Posterior vena cava (tissue), 2 donors: ENCODE data around the gene UBE2Q2. TPM values are rescaled to one million over a fixed set of nuclear protein-coding genes. Genes with fewer than 3 reads are reported as not detected.
"Not testable (repeated sequence)": the region's sequence is repeated elsewhere in the genome, so short reads cannot be mapped to it uniquely, and the experiment has no call there.

Source experiments
- DNase-seq: peaks from one replicate; pipeline ENCODE4 v3.0.0-alpha.2; 2020; ENCODE audit warnings: low spot score
- intact Hi-C, 2 donors: fragments of 100-400 bp; cut with DNase I; formaldehyde crosslinking; loops; one replicate each; pipeline versions ENCODE4 v1.14.1 to v1.14.2; 2022 to 2023
- total RNA-seq, 2 donors: library from RNA; stranded (reverse); fragmentation: NEBNext Ultra II Directional; extraction: Animal tissue kit (Norgen Biotek cat#: 25700); gene quantifications; one replicate each; pipeline ENCODE4 v1.2.1, GENCODE V29; 2021
- donor health status: DM: yes; HTN: yes; CAD: no.
- donor health status: DM: yes; HTN: yes; CAD: no.

The UBE2Q2 gene
- total RNA-seq, 2 donors from 2014 or later, result 44.8 to 60.6 TPM

DNA sequence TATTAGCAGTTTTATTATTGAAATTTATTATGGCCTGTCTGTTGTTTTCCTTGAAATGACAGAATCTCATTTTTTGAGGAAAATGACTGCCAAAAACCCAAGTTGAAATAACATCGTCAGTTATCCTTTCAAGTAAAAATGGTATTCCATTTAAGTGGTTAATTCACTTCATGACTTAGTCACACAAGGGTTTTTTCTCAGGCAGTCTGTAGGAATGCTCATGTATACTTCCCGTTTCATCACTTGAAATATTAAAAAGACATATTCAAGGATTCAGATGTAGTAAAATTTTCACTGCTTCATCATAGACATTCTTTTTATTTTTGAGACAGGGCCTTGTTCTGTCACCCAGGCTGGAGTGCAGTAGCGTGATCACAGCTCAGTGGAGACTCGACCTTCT lies 8.3 kb downstream of the UBE2Q2 start:
- intact Hi-C loops, DNase-seq: not testable (repeated sequence)

DNA sequence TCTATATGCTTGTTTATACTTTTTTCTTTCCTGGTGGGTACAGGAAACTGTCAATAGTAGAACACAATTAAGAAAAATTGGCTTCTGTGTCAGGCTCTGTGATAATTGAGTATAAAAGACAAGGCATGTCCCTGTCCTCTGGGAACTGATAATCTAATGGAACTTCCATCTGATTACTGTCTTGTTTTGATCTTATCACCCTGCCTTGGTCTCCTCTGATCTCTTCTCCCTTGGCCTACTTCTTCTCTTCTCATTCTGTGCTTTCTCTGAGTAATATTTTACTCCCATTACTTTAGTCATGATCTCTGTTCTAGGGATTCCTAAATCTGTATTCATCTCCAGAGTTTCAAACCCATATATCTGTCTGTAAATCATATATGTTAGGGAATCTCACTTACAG lies 14.6 kb downstream of the UBE2Q2 start:
- intact Hi-C loops, result no loop called here
- no peak for DNase-seq

DNA sequence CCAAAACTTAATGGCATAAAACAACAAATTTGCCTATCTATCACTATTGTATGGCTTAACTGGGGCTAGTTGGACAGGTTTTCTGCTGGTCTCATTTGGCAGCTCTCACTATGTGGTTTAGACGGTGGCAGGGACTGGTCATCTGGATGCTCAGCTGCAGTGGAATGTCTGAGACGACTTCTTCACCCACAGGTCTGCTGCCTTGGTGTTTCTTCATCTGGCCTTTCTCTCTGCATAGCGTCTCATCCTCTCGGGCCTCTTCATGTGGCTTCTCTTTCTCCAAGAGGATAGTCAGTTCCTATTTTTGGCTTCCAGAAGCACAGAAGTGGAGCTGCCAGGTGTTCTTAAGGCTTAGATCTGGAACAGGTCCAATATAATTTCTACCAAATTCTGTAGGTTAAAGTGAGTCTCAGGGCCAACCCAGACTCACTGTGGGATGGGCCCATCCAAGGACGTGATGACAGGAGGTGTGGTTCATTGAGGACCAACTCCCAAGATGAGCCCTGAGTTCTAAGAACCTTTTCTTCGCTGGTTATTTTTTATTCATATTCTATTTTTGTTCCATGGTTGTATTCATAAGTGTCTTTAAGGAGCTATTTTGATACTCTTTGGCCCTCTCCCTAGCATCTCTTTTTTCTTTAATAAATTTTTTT lies 18.6 kb downstream of the UBE2Q2 start:
- intact Hi-C loops, result no loop called here
- DNase-seq, result no peak

DNA sequence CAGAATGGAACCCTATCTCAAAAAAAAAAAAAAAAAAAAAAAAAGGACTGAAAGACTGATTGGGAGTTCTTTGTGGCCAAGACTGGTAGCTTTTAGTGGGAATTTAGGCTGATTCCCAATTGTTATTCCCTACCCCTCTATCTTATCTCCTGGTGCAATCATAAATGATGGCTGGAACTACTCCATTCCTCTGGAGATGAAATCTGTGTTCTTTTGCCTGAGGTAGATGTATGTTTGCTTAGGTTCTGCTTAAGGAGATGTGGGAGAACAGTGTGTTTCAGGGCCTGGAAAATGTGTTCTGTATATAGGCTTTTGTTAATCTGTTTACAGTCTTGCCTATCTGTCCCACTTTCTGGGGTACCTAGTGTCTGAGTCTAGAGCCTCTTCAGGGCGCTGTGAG lies 19.5 kb downstream of the UBE2Q2 start:
- intact Hi-C loops, result loop anchor here in 1 of 2 donors (1.0 kb wide), 1 partner anchor 33 kb away; no protein-coding TSS in a partner anchor
- no peak for DNase-seq

DNA sequence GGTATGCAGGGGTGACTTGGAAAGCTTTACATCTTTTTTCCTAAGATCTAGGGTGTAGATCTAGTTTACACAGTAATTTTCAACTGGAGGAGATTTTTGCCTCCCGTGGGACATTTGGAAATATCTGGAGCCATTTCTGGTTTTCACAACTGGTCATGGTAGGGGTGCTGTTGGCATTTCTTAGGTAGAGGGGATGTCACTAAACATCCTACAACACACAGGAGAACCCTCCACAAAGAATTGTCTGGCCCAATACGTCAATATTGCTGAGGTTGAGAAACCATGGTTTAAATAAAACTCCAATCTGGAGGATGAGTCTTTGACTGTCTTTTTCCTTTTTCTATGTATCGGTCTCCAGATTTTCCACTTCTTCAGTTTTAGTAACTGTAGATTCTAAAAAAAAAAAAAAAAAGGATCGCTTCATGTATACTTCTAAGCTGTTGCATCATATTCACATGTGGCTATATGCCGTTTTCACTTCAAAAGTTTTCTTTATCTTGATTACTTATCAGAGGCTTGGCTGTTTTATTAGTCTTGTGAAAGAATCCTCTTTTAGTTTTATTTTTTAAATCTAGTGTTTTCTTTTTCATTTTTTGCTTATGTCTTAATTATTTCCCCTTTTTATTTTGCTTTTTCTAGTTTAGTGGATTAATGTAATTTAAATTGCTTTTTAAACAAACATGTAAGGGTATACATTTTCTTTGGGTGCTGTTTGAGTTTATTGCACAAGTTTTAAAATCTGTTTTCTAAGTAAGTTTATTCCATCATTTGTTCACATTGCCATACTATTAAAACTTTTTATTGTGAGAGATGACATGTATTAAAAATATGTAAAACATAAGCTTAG lies 21.2 kb downstream of the UBE2Q2 start:
- DNase-seq, result no peak
- intact Hi-C loops, result no loop called here

DNA sequence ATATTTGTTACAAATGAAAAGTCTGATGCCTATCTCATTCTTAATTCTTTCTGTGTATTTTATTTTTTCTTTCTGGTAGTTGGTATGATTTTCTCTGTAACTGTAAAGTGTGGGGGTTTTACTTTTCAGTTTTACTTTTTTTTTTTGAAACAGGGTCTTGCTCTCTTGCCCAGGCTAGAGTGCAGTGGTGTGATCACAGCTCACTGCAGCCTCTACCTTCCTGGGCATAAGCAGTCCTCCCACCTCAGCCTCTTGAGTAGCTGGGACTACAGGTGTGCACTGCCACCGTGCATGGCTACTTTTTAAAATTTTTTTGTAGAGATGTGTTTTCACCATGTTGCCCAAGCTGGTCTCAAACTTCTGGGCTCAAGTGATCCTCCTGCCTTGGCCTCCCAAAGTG lies 22.8 kb downstream of the UBE2Q2 start:
- DNase-seq, intact Hi-C loops: not testable (repeated sequence)

DNA sequence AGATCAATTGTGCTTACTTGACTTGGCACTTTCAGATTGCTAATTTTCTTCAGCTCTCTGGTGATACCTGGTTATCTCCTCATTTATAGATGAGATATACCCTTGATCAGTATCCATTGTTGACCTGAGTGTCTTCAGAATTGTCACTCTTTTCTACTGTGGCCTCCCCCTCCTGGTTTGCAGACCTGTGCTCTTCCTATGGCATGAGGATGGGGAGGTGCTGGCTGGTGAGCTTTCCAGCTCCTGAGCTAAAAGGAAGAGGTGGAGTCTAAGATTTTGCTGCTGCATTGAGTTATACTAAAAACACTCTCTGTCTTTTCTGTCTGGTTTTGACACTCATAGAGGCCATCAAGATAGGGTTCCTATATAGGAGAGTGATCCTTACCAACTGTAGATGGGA lies 23.7 kb downstream of the UBE2Q2 start:
- no peak for DNase-seq
- intact Hi-C loops, result no loop called here

DNA sequence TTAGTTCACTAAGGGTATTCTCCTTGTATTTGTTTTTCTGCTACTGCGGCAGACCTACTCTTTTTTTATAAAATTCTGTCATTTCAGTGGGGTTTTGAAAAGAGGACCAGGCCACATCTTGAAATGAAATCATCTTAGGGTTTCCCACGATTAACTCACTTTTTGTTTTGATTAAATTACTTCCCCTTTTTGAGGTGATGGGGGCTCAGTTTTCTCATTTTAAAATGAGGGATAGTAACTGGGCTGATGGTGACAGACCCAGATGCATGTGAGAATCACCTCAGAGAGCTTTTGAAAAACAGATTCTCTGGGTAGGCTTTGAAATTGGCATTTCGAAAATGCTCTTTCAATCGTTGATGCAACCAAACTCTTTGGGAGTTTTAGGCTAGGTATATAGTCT lies 24.2 kb downstream of the UBE2Q2 start:
- DNase-seq, result no peak
- intact Hi-C loops, result no loop called here

DNA sequence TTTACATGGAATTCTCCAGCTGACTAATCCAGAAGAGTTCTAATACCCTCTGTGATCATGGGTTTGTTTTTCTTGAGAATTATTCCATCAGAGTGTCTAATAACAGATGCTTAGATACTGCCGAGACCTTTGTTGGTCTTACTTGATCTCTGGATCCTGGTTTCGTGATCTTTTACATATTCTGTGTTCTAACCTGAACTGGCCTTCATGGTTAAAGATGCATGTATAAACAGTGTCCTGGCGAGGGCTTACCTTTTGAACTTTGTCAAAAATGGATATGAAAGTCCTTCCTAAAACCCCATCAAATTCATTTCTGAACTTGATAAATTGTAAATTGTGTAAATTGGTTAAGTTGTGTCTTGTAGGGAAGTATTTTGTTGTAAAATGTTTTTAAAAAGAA lies 24.8 kb downstream of the UBE2Q2 start:
- intact Hi-C loops, result no loop called here
- DNase-seq, result no peak

DNA sequence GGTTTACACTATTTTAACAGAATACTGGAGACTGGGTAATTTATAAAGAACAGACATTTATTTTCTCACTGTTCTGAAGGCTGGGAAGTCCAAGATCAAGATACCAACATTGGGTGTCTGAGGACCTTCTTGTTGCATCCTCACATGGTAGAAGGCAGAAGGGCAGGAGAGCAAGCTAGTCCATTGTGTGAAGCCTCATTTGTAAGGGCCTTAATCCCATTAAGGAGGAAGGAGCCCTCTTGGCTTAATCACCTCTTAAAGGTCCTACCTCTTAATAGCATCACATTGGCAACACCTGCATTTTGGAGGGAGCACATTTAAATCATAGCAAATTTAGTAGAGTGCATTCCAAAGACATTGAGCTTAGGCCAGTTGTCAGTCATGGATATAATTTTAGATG lies 26.2 kb downstream of the UBE2Q2 start:
- no peak for DNase-seq
- intact Hi-C loops, result no loop called here

DNA sequence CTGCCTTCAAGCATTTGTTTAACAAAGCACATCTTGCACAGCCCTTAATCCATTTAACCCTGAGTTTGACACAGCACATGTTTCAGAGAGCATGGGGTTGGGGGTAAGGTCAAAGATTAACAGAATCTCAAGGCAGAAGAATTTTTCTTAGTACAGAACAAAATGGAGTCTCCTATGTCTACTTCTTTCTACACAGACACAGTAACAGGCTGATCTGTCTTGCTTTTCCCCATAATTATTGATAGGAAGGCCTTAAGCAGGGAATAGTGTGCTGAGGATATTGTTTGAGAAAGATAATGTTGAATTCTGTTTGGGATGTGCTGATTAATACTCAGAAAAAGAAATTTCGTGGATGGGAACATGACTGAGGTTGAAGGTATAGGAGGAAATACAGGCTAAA lies 28.3 kb downstream of the UBE2Q2 start:
- intact Hi-C loops, DNase-seq: not testable (repeated sequence)

DNA sequence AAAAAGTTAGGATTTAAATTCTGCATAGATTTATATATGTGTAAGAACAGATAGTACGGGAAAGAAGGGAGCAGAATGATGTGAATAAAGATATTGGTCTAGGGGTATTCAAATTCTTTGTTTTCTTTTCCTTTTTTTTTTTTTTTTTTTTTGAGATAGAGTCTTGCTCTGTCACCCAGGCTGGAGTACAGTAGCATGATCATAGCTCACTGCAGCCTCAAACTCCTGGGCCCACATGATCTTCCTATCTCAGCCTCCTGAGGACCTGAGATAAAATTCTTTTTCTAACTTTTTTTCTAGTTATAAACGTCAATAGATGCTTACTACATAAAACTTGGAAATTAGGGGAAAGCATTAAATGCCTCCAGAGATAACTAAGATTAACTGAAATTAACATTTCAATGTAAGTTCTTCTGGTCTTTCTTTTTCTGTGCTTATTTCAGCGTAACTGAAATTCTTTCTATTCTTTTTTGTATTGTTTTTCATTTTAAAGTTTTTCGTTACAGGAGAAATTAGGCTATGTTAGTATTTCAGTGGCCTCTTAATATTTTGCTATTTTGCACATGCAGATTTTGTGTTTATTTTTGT lies 29.2 kb downstream of the UBE2Q2 start:
- intact Hi-C loops, result no loop called here
- no peak for DNase-seq

DNA sequence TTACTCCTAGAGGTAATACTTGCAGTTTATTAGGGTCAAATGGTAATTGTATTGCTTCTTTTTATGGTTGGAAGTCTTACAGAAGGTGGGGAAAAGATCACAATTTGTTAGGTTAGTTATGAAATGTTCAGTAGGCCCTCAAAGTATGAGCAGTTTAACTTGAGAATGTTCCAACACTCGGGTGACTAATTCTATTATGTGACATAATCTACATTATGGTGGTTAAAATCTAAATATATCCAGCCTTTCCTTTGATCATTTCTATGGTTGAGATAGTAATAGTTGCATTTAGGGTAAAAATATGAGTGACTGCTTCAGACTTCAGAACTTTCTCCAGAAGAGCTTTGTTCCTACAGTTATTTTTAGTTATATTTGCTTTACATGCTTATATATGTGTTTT lies 40.8 kb downstream of the UBE2Q2 start:
- intact Hi-C loops, result no loop called here
- no peak for DNase-seq

DNA sequence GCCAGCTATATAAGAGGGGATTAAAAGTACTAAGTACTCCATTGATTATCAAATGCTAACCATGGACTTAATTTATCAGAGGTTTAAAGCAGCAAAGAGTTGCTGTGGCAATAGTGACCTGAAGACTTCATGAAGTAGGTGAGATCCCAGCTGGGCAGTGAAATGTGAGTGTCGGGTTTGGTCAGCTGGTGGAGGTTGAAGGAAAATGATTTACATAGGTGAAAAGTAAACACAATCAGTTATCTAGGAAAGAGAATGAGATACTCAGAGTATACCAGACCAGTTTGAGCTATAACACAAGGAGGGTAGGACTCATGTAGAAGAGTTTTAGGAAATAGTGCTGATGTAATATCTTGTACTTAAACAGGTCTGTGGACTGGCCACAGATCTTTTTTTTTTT lies 43.9 kb downstream of the UBE2Q2 start:
- intact Hi-C loops, result no loop called here
- no peak for DNase-seq

DNA sequence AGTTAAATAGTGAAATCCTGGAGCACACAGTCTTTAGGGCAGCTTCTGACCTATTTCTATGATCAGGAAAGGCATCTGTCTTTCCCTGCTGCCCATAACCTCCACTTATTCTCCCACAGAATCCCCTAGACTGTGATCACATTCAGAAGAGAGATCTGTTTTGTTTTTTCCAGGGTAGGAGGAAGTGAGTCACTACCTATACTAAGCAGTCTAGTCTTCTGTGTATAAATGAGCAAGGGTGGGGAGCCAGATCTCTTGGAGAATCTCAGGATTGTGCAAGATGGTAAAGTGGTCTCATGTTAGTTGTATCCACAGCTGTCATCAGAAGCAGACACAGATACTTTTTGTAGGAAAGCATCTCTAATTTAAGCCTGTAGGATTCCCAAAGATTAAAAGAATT lies 48.6 kb downstream of the UBE2Q2 start:
- DNase-seq, result no peak
- intact Hi-C loops, result no loop called here

DNA sequence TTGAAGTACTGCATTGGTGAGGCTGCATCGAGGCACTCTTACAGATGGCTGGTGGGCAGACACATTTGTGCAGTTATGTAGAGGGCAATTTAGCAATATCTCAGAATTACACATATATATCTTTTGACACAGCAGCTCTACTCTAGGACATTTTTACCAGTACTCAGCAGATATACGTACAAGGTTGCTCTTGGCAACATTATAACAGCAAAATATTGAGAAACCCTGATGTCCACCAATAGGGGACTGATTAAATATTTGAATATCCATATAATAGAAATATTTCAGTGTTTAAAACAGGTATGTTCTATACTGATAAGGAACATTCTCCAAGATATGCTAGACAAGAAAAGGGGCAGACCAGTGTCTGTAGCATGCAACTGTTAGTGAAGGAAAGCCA lies 52.5 kb downstream of the UBE2Q2 start:
- DNase-seq, result no peak
- intact Hi-C loops, result loop anchor here in 1 of 2 donors (1.0 kb wide), 1 partner anchor 32 kb away; no protein-coding TSS in a partner anchor

DNA sequence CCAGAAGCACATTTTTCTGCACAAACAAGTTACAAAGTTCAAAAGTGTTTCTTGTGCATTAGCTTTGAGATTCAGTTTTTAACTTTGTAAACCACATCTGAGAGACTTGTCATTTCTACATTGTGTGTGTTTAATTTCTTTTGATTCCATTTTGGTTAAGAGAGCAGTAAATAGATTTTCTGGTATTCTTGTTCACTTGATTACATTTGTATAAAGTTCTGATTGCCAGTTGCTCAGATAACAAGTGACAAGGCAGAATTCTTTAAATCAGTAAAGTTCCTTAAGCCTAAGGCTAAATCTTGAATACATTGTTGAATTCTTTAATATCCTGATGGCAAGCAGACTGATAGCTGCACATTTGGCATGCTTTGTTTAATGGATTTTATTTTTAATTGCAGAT lies 57.3 kb downstream of the UBE2Q2 start:
- intact Hi-C loops, result loop anchor here in 1 of 2 donors (10.0 kb wide), 1 partner anchor 56 kb away; the partner anchor contains the start of gene UBE2Q2
- DNase-seq, result no peak

DNA sequence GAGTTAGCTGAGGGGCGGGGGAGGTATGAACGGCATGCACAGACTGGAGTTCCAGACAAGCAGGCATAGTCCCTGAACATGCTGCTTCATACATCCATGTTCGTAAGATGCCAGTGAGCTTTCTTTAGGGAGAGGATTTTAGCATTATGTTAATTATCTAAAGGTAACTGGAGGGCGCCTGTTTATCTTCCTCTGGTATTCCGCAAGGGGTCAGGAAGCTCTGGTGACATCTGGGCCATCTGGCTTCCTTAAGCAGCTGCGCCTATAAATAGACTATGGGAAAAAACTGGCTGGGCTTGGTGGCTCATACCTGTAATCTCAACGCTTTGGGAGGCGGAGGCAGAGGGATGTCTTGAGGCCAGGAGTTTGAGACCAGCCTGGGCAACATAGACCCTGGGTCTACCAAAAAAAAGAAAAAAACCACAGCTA lies 58.9 kb downstream of the UBE2Q2 start:
- intact Hi-C loops, result loop anchor here in 1 of 2 donors (10.0 kb wide), 1 partner anchor 57 kb away; the partner anchor contains the start of gene UBE2Q2
- DNase-seq, result no peak

DNA sequence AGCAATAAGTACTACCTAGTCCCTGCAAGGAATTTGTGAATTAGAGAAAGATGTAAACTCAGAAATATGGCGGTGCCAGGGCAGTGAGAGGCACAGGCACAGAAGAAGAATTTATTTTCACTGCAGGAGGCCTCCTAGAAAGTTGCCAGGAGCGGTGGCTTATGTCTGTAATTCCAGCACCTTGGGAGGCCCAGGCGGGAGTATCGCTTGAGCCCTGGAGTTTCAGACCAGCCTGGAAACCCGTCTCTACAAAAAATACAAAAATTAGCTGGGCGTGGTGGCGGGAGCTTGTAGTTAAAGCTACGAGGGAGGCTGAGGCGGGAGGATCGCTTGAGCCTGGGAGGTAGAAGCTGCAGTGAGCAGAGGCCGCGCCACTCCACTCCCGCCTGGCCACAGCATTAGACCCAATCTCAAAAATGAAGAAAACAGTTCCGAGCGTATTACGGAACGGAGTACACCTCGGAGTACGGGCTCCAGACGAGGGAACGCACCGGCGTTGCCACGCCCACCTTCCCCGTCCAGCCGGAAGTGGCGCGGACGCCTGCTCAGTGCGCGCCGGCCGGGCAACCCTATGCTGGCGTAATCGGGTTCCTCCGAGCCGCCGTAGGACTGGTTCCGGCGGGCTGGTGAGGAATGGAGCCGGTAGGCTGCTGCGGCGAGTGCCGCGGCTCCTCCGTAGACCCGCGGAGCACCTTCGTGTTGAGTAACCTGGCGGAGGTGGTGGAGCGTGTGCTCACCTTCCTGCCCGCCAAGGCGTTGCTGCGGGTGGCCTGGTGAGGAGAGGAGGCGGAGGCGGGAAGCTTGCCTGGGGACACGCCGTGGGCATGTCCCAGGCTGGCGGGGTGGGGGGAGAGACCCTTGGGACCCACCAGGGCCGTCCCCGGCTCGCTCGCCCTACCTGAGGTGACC lies 60.3 kb downstream of the UBE2Q2 start, which contains the start of gene FBXO22:
Gene FBXO22 (plus strand): TSS at position 548 of the 909 bp plus-strand sequence. CDS start 86 bp downstream, at position 634.
- peak; percentile 98 for DNase-seq
- intact Hi-C loops, result loop anchor here in 1 of 2 donors (10.0 kb wide), 1 partner anchor 59 kb away; the partner anchor contains the start of gene UBE2Q2
